B cell (primary cell): ENCODE data around the gene PPP3CA. TPM values are rescaled to one million over a fixed set of nuclear protein-coding genes. Genes with fewer than 3 reads are reported as not detected.

Source experiments
- ATAC-seq: fragments of 200-7000 bp; cut with Tn5 transposase; one replicate; pipeline ENCODE4 v1.10.0; 2021; ENCODE audit warnings: low read depth, mild to moderate bottlenecking, moderate number of reproducible peaks, moderate library complexity
- CTCF ChIA-PET: fragments of 350-600 bp; sonication (Branson Sonifier 250); formaldehyde crosslinking; loops from one replicate; lab custom pipeline; 2021; ENCODE audit warnings: antibody characterized with exemption, inconsistent platforms; lab: Charles Lee
- POLR2A ChIA-PET: fragments of 350-600 bp; sonication (Branson Sonifier 250); formaldehyde crosslinking; loops from one replicate; lab custom pipeline; 2021; ENCODE audit warnings: antibody characterized with exemption; lab: Charles Lee
- DNase-seq: peaks from one replicate; pipeline ENCODE4 v3.0.0; 2013
- H2AFZ ChIP-seq: 2 replicates; pipeline ENCODE4 v1.6.1; 2012; ENCODE audit warnings: mild to moderate bottlenecking, low read depth, low read length; ENCODE audit not compliant: insufficient read depth, poor library complexity, severe bottlenecking
- H3K27ac ChIP-seq, 2 donors: 1 replicate in 1 of 2; 2 replicates in 1 of 2; pipeline ENCODE4 v1.5.1; 2012 to 2013; ENCODE audit warnings: low read length in 2 of 2, mild to moderate bottlenecking in 2 of 2, moderate library complexity in 1 of 2
- H3K27me3 ChIP-seq, 4 experiments: fragments of 200-600 bp in 1 of 4; sonication (generic) in 1 of 4; replicated peaks in 1 of 4; 1 replicate in 2 of 4; 2 replicates in 2 of 4; pipeline versions ENCODE4 v1.6.1 to v1.7.0; 2013 to 2016; ENCODE audit warnings: low read length in 3 of 4, mild to moderate bottlenecking in 2 of 4, mixed read lengths in 1 of 4, moderate library complexity in 1 of 4; ENCODE audit not compliant: insufficient read depth in 4 of 4, control insufficient read depth in 3 of 4; ENCODE audit errors: control extremely low read depth in 1 of 4
- H3K36me3 ChIP-seq, 2 experiments: replicated peaks in 1 of 2; 1 replicate in 1 of 2; 2 replicates in 1 of 2; pipeline versions ENCODE4 v1.6.1 to v1.7.1; 2013; ENCODE audit warnings: low read length in 1 of 2; ENCODE audit not compliant: insufficient read depth in 2 of 2, control insufficient read depth in 1 of 2; ENCODE audit errors: control extremely low read depth in 1 of 2, extremely low read depth in 1 of 2
- H3K4me1 ChIP-seq, 2 donors: fragments of 200-600 bp in 1 of 2; sonication (generic) in 1 of 2; 1 replicate in 1 of 2; 2 replicates in 1 of 2; pipeline versions ENCODE4 v1.5.1 to v1.6.1; 2013 to 2017; ENCODE audit warnings: low read length in 2 of 2; ENCODE audit not compliant: control insufficient read depth in 2 of 2, insufficient read depth in 2 of 2
- H3K4me2 ChIP-seq: replicated peaks from 2 replicates; pipeline ENCODE3; 2012; ENCODE audit warnings: mild to moderate bottlenecking, low read depth, low read length; ENCODE audit not compliant: poor library complexity, severe bottlenecking
- H3K4me3 ChIP-seq, 5 experiments: fragments of 200-600 bp in 1 of 5; sonication (generic) in 1 of 5; 1 replicate in 3 of 5; 2 replicates in 2 of 5; pipeline versions ENCODE4 v1.5.1 to v1.7.0; 2011 to 2016; ENCODE audit warnings: low read length in 4 of 5, mild to moderate bottlenecking in 4 of 5, low read depth in 2 of 5, control low read depth in 1 of 5, moderate library complexity in 1 of 5; ENCODE audit not compliant: insufficient read depth in 1 of 5; ENCODE audit errors: control extremely low read depth in 1 of 5, extremely low read depth in 1 of 5
- H3K79me2 ChIP-seq: fragments of 200-600 bp; sonication (generic); one replicate; pipeline ENCODE4 v1.6.0; 2016; ENCODE audit warnings: low read length; ENCODE audit not compliant: control insufficient read depth, insufficient read depth
- H3K9ac ChIP-seq: fragments of 200-600 bp; sonication (generic); 2 replicates; pipeline ENCODE4 v1.6.1; 2017; ENCODE audit warnings: mild to moderate bottlenecking, low read length, moderate library complexity
- H3K9me3 ChIP-seq, 3 donors: one replicate each; pipeline versions ENCODE4 v1.6.1 to v1.7.1; 2013; ENCODE audit warnings: low read length in 2 of 3; ENCODE audit not compliant: control insufficient read depth in 2 of 3, insufficient read depth in 1 of 3; ENCODE audit errors: control extremely low read depth in 1 of 3
- H4K20me1 ChIP-seq: 2 replicates; pipeline ENCODE4 v1.6.0; 2012; ENCODE audit warnings: mild to moderate bottlenecking, low read length; ENCODE audit not compliant: insufficient read depth, control insufficient read depth, poor library complexity, severe bottlenecking
- H3K27ac Mint-ChIP-seq: one replicate; pipeline ENCODE4 v1.8.0; 2021; ENCODE audit warnings: mixed read lengths
- H3K27me3 Mint-ChIP-seq: one replicate; pipeline ENCODE4 v1.8.0; 2021; ENCODE audit warnings: mixed read lengths
- H3K4me1 Mint-ChIP-seq: one replicate; pipeline ENCODE4 v1.8.0; 2021; ENCODE audit warnings: mixed read lengths
- H3K4me3 Mint-ChIP-seq: one replicate; pipeline ENCODE4 v1.8.0; 2021; ENCODE audit warnings: mixed read lengths
- H3K9me3 Mint-ChIP-seq: one replicate; pipeline ENCODE4 v1.8.0; 2022; ENCODE audit warnings: mixed read lengths; ENCODE audit not compliant: insufficient read depth
- CTCF ChIP-seq: fragments of 200-600 bp; IDR thresholded peaks from one replicate; pipeline ENCODE4 v1.8.0; 2022; ENCODE audit warnings: antibody characterized with exemption, mild to moderate bottlenecking
- EZH2 ChIP-seq: IDR thresholded peaks from 2 replicates; pipeline ENCODE4 v1.6.1; 2012; ENCODE audit warnings: borderline replicate concordance, low read depth, mild to moderate bottlenecking, moderate library complexity, low read length; ENCODE audit not compliant: insufficient read depth, poor library complexity, severe bottlenecking
- WGBS: methylation state at CpG from one replicate; pipeline ENCODE4 v1.1.5; 2013; ENCODE audit warnings: missing lambda C conversion rate; ENCODE audit not compliant: insufficient coverage; 5-methylcytosine and 5-hydroxymethylcytosine counted together
- intact Hi-C: fragments of 100-400 bp; cut with micrococcal nuclease; formaldehyde crosslinking; loops from one replicate; pipeline ENCODE4 v1.10.0; 2022
- polyA plus RNA-seq: library from polyadenylated mRNA; depleted of rRNA; stranded (reverse); fragments of >200 nt; gene quantifications from 2 replicates; pipeline ENCODE4 v1.2.3, GENCODE V29; 2012
- total RNA-seq, 2 donors: library from RNA; stranded (reverse); fragments of 120-200 nt in 1 of 2; gene quantifications; 1 replicate in 1 of 2; 2 replicates in 1 of 2; pipeline versions ENCODE4 v1.2.3 to v1.2.4, GENCODE V29; 2013 to 2022

PPP3CA gene
- total and polyA plus RNA-seq, 2 donors (not counting 1 experiment from before 2014, with no cell fraction given) = 14.3 to 85.1 TPM

GRCh38 chr4:101218346-101218745 lies 129.0 kb downstream of the PPP3CA start:
- no CpG with 5 or more reads among the region's 3 CpGs for WGBS
- H3K27me3 ChIP-seq = no peaks in the 10 kb centered on the region
- no peaks in the 10 kb centered on the region for H3K9me3 Mint-ChIP-seq
- H3K4me2 ChIP-seq = no peak overlapping the region
- H3K4me1 ChIP-seq = peaks cover 0 to 8% of the 10 kb centered on the region in 2 donors
- H3K4me3 ChIP-seq = no peak overlapping the region
- TF ChIP-seq EZH2 (no peak), CTCF (no peak)
- H3K27me3 Mint-ChIP-seq = no peaks in the 10 kb centered on the region
- no peak overlapping the region for H3K27ac Mint-ChIP-seq
- H4K20me1 ChIP-seq = peaks cover 24% of the 10 kb centered on the region
- H3K4me1 Mint-ChIP-seq = peaks cover 59% of the 10 kb centered on the region
- H3K9me3 ChIP-seq = no peaks in the 10 kb centered on the region
- no peak overlapping the region for H3K4me3 Mint-ChIP-seq
- intact Hi-C loops = loop anchor here (5.0 kb wide), 1 partner anchor 41 kb away; no protein-coding TSS in a partner anchor
- POLR2A ChIA-PET = no interaction called here
- no peaks in the 10 kb centered on the region for H3K36me3 ChIP-seq
- DNase-seq (no peak), ATAC-seq (no peak)
- CTCF ChIA-PET = no interaction called here
- H2AFZ ChIP-seq = no peak overlapping the region
- H3K9ac ChIP-seq = no peak overlapping the region
- no peak overlapping the region for H3K27ac ChIP-seq
- H3K79me2 ChIP-seq = peaks cover 76% of the 10 kb centered on the region

- no peaks in the 10 kb centered on the region for H3K36me3 ChIP-seq
- H3K9me3 Mint-ChIP-seq = no peaks in the 10 kb centered on the region
- H3K27ac ChIP-seq = no peak overlapping the region
- peaks cover 28% of the 10 kb centered on the region for H4K20me1 ChIP-seq
- intact Hi-C loops = loop anchor here (5.0 kb wide), 1 partner anchor 40 kb away; no protein-coding TSS in a partner anchor
- ChIA-PET CTCF (no interaction called here), POLR2A (no interaction called here)
- no peak overlapping the region for H3K4me3 ChIP-seq
- TF ChIP-seq EZH2 = no peak
- no peak for TF ChIP-seq CTCF
- 91% methylated on average over 5 of the region's 7 CpGs for WGBS
- H3K27ac Mint-ChIP-seq = no peak overlapping the region
- H3K4me3 Mint-ChIP-seq = no peak overlapping the region
- H3K27me3 ChIP-seq = no peaks in the 10 kb centered on the region
- H2AFZ ChIP-seq = no peak overlapping the region
- no peaks in the 10 kb centered on the region for H3K27me3 Mint-ChIP-seq
- peaks cover 78% of the 10 kb centered on the region for H3K79me2 ChIP-seq
- ATAC-seq = no peak
- no peak overlapping the region for H3K4me2 ChIP-seq
- DNase-seq = no peak
- H3K4me1 Mint-ChIP-seq = peaks cover 52% of the 10 kb centered on the region
- H3K9me3 ChIP-seq = no peaks in the 10 kb centered on the region
- H3K4me1 ChIP-seq = peaks cover 0 to 8% of the 10 kb centered on the region in 2 donors
- H3K9ac ChIP-seq = no peak overlapping the region
These were observed 129.8 kb downstream of the PPP3CA start for GRCh38 chr4:101217353-101218031.
